Measurements from ENCODE around the gene BLOC1S5.
A peak's percentile ranks its signal among the peaks of the same experiment; 100 is the strongest.

BLOC1S5 gene, protein sequence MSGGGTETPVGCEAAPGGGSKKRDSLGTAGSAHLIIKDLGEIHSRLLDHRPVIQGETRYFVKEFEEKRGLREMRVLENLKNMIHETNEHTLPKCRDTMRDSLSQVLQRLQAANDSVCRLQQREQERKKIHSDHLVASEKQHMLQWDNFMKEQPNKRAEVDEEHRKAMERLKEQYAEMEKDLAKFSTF

DNA sequence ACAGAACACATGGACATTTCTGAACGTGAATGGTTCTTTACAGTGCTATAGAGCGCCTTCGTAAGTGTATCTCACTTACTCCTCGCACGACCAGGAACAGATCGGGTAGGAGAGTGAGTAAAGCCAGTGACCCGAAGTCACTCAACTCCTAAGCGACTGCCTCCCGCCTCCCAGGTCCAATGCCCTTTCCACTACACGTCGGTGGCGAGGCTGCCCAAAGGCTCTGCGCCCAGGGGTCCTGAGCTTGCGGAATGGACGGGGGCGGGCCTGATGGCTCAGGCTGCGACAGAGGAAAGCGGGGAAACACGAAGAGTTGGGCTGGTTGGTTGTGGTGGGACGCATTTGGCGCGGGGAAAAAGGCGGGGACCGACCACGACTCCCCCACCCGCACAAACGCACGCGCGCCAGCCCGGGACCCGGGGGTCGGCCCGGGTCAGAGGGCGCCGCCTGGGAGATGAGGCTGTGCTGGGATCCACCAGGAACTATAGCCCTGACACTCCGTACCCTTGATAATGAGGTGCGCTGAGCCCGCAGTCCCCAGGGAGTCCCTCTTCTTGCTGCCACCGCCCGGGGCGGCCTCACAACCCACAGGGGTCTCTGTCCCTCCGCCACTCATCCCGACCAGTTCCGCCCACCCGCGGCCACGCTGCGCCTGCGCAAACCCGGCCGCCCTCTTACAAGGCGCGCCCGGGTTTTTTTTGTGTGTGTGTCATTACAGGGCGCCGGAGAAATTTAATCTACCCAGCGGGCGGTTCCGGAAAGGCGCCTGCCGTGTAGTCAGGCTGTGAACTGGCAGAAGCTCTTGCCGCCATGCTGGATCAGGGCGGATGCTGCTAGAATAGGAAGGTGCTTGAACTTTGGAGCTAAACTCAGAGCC, at the start of gene BLOC1S5:
TSS of gene BLOC1S5 (minus strand) at position 629 of the 877 bp plus-strand sequence. CDS start at position 616, 13 bp downstream.
- Histone ChIP-seq H3K9me3 (ENCODE audit: control insufficient read depth, insufficient read depth, low read length) (no peaks in the 10 kb centered on the region), H3K27me3 (ENCODE audit: control insufficient read depth, insufficient read depth, low read length) (no peaks in the 10 kb centered on the region), H3K4me1 (ENCODE audit: control insufficient read depth, insufficient read depth, low read length) (no peaks in the 10 kb centered on the region), H3K27ac (ENCODE audit: low read length) (no peak within 1 kb of the TSS), H3K4me3 (ENCODE audit: low read length) (peak within 1 kb of the TSS; percentile 71), H3K36me3 (ENCODE audit: control insufficient read depth, insufficient read depth, low read length) (no peaks in the 10 kb centered on the region; the same call in 1 of the 2 replicates)
- DNase-seq (ENCODE audit: low read depth, low spot score): peak; percentile 94
- no CpG with 5 or more reads among the region's 64 CpGs for WGBS (ENCODE audit: insufficient coverage, insufficient read length)

GRCh38 chr6:8113131-8113654, 49.0 kb upstream of the BLOC1S5 start:
- DNase-seq (ENCODE audit: low read depth, low spot score): no peak
- H3K27ac ChIP-seq (ENCODE audit: low read length): no peak overlapping the region
- WGBS (ENCODE audit: insufficient coverage, insufficient read length): no CpG with 5 or more reads among the region's 4 CpGs
- no peaks in the 10 kb centered on the region for H3K27me3 ChIP-seq (ENCODE audit: control insufficient read depth, insufficient read depth, low read length)
- no peaks in the 10 kb centered on the region for H3K9me3 ChIP-seq (ENCODE audit: control insufficient read depth, insufficient read depth, low read length)
- H3K36me3 ChIP-seq (ENCODE audit: control insufficient read depth, insufficient read depth, low read length): no peaks in the 10 kb centered on the region
- no peak overlapping the region for H3K4me3 ChIP-seq (ENCODE audit: low read length)
- H3K4me1 ChIP-seq (ENCODE audit: control insufficient read depth, insufficient read depth, low read length): no peaks in the 10 kb centered on the region

DNA sequence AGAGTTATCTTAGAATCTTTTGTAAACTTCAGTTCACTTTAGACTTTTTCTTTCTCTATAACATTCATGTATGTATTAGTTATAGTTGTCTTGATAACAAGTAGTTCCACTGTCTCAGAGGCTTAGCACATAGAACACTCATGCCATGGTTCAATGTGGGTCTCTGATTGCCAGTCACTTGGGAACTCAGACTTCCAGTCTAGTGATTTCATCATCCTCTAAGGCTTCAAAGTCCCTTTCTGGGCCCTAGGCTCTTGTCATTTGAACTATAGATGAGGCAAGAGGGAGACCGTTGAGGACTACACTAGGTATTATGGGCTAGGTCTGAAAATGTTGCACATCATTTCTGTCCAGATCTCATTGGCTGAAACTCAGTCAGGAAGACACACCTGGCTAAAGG, 46.5 kb upstream of the BLOC1S5 start:
- H3K36me3 ChIP-seq (ENCODE audit: control insufficient read depth, insufficient read depth, low read length): no peaks in the 10 kb centered on the region
- H3K4me1 ChIP-seq (ENCODE audit: control insufficient read depth, insufficient read depth, low read length): no peaks in the 10 kb centered on the region
- no peak overlapping the region for H3K27ac ChIP-seq (ENCODE audit: low read length)
- WGBS (ENCODE audit: insufficient coverage, insufficient read length): no CpG with 5 or more reads among the region's 1 CpG
- no peak for DNase-seq (ENCODE audit: low read depth, low spot score)
- no peak overlapping the region for H3K4me3 ChIP-seq (ENCODE audit: low read length)
- H3K9me3 ChIP-seq (ENCODE audit: control insufficient read depth, insufficient read depth, low read length): no peaks in the 10 kb centered on the region
- no peaks in the 10 kb centered on the region for H3K27me3 ChIP-seq (ENCODE audit: control insufficient read depth, insufficient read depth, low read length)

- Histone ChIP-seq H3K4me1 (ENCODE audit: control insufficient read depth, insufficient read depth, low read length) (no peaks in the 10 kb centered on the region), H3K27ac (ENCODE audit: low read length) (no peak overlapping the region), H3K9me3 (ENCODE audit: control insufficient read depth, insufficient read depth, low read length) (no peaks in the 10 kb centered on the region), H3K36me3 (ENCODE audit: control insufficient read depth, insufficient read depth, low read length) (no peaks in the 10 kb centered on the region), H3K4me3 (ENCODE audit: low read length) (no peak overlapping the region), H3K27me3 (ENCODE audit: control insufficient read depth, insufficient read depth, low read length) (no peaks in the 10 kb centered on the region)
- no peak for DNase-seq (ENCODE audit: low read depth, low spot score)
- WGBS (ENCODE audit: insufficient coverage, insufficient read length): no CpG with 5 or more reads among the region's 4 CpGs
Observed at GRCh38 chr6:8110117-8110721, 46.0 kb upstream of the BLOC1S5 start.

GRCh38 chr6:8108759-8109539, 44.8 kb upstream of the BLOC1S5 start:
- WGBS (ENCODE audit: insufficient coverage, insufficient read length): no CpG with 5 or more reads among the region's 13 CpGs
- Histone ChIP-seq H3K4me1 (ENCODE audit: control insufficient read depth, insufficient read depth, low read length) (no peaks in the 10 kb centered on the region), H3K27me3 (ENCODE audit: control insufficient read depth, insufficient read depth, low read length) (no peaks in the 10 kb centered on the region), H3K27ac (ENCODE audit: low read length) (no peak overlapping the region), H3K4me3 (ENCODE audit: low read length) (no peak overlapping the region), H3K36me3 (ENCODE audit: control insufficient read depth, insufficient read depth, low read length) (no peaks in the 10 kb centered on the region), H3K9me3 (ENCODE audit: control insufficient read depth, insufficient read depth, low read length) (no peaks in the 10 kb centered on the region)
- DNase-seq (ENCODE audit: low read depth, low spot score): no peak

DNA sequence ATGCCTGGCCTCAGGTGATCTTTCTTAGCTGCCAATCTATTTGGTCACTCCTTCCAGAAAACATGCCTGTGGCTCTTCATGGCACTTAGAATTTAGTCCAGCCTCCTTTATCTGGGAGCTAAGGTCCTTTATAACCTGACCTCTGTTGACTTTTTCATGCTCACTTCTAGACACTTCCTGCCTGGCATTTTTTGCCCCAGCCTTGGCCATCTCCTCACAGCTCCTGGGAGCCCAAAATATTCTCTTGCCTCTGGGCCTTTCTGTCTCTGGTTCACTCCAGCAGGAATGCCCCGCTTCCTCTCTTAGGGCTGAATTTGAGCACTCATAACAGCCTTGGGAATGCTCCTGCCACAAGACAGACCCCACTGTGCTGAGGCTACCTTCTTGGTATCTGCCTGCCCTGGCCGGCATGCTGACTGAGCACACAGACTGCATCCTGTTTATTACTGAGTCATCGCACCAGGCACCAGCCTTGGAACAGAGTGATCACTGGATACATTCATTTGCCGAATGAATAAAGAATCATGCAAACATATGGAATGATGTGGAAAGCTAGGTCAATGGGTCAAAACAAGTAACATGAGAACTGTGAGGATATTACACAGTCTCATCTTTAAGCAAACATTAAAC, 44.0 kb upstream of the BLOC1S5 start:
- Histone ChIP-seq H3K36me3 (ENCODE audit: control insufficient read depth, insufficient read depth, low read length) (no peaks in the 10 kb centered on the region), H3K27ac (ENCODE audit: low read length) (no peak overlapping the region), H3K9me3 (ENCODE audit: control insufficient read depth, insufficient read depth, low read length) (no peaks in the 10 kb centered on the region), H3K27me3 (ENCODE audit: control insufficient read depth, insufficient read depth, low read length) (no peaks in the 10 kb centered on the region), H3K4me3 (ENCODE audit: low read length) (no peak overlapping the region), H3K4me1 (ENCODE audit: control insufficient read depth, insufficient read depth, low read length) (no peaks in the 10 kb centered on the region)
- no CpG with 5 or more reads among the region's 4 CpGs for WGBS (ENCODE audit: insufficient coverage, insufficient read length)
- DNase-seq (ENCODE audit: low read depth, low spot score): no peak

DNA sequence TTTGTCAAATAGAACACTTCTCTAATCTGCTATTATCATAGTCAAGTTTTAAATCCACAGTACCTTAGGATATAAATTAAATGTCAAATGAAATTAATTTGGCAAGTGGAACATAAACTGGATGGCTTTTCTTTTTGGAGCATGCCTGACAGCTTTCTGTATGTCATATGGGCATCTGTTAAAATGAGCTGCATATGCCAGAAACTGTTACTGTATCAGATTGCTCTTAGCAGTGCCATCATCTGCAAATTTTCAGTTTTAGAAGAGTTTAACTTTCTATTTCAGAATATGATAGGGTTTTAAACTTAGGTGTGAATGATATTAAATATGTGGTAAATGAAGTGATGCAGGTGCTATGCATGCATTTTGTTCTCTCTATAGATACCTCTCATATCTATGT, 41.6 kb upstream of the BLOC1S5 start:
- H3K9me3 ChIP-seq (ENCODE audit: control insufficient read depth, insufficient read depth, low read length): no peaks in the 10 kb centered on the region
- no peaks in the 10 kb centered on the region for H3K4me1 ChIP-seq (ENCODE audit: control insufficient read depth, insufficient read depth, low read length)
- no peak for DNase-seq (ENCODE audit: low read depth, low spot score)
- H3K4me3 ChIP-seq (ENCODE audit: low read length): no peak overlapping the region
- no peak overlapping the region for H3K27ac ChIP-seq (ENCODE audit: low read length)
- no peaks in the 10 kb centered on the region for H3K36me3 ChIP-seq (ENCODE audit: control insufficient read depth, insufficient read depth, low read length)
- H3K27me3 ChIP-seq (ENCODE audit: control insufficient read depth, insufficient read depth, low read length): no peaks in the 10 kb centered on the region

DNA sequence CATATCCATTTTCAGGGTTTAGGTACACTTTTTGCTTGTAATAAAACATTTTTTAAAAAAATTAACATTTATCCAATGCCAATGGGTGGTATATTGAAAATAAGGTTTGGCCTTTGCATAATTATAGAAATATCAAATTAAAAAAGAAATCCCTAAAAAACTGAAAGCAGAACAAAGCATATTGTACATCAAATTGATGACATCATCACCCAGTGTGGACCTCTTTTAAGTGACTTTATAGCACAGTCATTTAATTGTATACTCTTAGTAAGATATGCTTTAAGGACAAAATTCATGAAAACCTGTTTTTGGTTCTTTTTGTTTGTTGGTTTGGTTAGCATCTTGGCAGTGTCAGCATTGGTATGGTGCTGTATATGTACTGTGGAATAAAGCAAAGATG, 39.5 kb upstream of the BLOC1S5 start:
- no peaks in the 10 kb centered on the region for H3K4me1 ChIP-seq (ENCODE audit: control insufficient read depth, insufficient read depth, low read length)
- H3K27me3 ChIP-seq (ENCODE audit: control insufficient read depth, insufficient read depth, low read length): no peaks in the 10 kb centered on the region
- no peaks in the 10 kb centered on the region for H3K36me3 ChIP-seq (ENCODE audit: control insufficient read depth, insufficient read depth, low read length)
- H3K9me3 ChIP-seq (ENCODE audit: control insufficient read depth, insufficient read depth, low read length): no peaks in the 10 kb centered on the region
- no peak overlapping the region for H3K27ac ChIP-seq (ENCODE audit: low read length)
- no peak overlapping the region for H3K4me3 ChIP-seq (ENCODE audit: low read length)
- DNase-seq (ENCODE audit: low read depth, low spot score): no peak

- Histone ChIP-seq H3K4me1 (ENCODE audit: control insufficient read depth, insufficient read depth, low read length) (no peaks in the 10 kb centered on the region), H3K9me3 (ENCODE audit: control insufficient read depth, insufficient read depth, low read length) (no peaks in the 10 kb centered on the region), H3K4me3 (ENCODE audit: low read length) (peak within 1 kb of the TSS; percentile 97), H3K27me3 (ENCODE audit: control insufficient read depth, insufficient read depth, low read length) (no peaks in the 10 kb centered on the region), H3K36me3 (ENCODE audit: control insufficient read depth, insufficient read depth, low read length) (no peaks in the 10 kb centered on the region), H3K27ac (ENCODE audit: low read length) (no peak within 1 kb of the TSS)
- peak; percentile 85 for DNase-seq (ENCODE audit: low read depth, low spot score)
- WGBS (ENCODE audit: insufficient coverage, insufficient read length): no CpG with 5 or more reads among the region's 43 CpGs
Observed at GRCh38 chr6:8102122-8102958, 38.2 kb upstream of the BLOC1S5 start, which contains the start of gene EEF1E1. EEF1E1 (minus strand) TSS chr6:8102548; CDS start chr6:8102521, 27 bp downstream.
